ENCODE data around the gene TGOLN2.

TGOLN2 gene

DNA sequence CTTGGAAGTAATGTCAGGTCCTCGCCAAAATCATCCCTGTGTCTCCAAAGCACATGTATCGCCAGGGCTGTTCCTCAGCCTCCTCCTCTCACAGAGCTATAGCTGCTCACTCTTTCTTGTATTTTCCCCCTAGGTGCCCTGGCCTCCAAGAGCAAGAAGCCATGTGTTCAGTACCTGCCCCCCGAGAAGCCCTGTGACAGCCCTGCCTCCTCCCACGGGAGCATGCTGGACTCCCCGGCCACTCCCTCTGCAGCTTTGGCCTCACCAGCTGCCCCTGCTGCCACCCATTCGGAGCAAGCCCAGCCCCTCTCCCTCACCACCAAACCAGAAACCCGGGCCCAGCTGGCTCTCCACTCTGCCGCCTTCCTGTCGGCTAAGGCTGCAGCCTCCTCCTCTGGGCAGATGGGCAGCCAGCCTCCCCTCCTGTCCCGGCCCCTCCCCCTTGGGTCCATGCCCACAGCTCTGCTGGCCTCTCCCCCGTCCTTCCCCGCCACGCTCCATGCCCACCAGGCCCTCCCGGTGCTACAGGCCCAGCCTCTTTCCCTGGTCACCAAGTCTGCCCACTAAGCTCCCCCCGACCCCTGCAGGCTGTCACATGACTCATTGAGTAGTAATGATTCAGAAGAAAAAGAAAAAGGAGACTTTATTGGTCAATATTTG lies 18.8 kb downstream of the TGOLN2 start:
- DNase-seq (ENCODE audit: low read depth) = no peak

DNA sequence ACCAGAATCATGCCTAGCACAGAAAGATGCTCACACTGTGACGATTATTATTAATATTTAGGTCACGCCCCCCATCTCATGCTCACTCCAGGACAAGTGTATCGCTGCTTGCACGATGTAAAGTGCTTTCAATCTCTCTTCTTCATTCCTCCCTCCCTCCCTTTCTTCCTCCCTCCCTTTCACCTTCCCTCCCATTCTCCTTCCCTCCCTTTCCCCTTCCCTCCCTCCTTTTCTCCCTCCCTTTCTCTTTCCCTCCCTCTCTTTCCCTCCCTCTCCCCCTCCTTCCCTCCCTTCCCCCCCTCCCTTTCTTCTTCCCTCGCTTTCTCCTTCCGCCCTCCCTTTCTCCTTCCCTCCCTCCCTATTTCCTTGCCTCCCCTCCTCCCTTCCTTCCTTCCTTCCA lies 19.6 kb downstream of the TGOLN2 start:
- no peak for DNase-seq (ENCODE audit: low read depth)

DNA sequence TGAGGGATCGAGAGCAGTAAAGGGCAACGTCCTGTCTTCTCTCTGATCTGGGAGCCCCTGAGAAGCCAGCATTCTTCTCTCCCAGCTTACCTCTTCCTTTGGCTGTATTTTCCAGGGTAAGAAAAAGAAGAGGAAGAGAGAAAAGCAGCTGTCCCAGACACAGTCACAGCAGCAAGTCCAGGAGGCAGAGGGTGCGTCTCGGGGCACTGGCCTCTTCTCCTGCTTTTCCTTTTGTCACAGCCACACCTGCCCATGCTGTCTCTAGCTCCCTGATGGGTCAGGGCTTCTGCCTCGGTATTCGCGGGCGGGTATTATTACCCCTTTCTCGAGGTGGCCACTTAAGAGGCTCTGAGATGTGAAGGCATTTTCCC lies 20.3 kb downstream of the TGOLN2 start:
- no peak for DNase-seq (ENCODE audit: low read depth)

DNA sequence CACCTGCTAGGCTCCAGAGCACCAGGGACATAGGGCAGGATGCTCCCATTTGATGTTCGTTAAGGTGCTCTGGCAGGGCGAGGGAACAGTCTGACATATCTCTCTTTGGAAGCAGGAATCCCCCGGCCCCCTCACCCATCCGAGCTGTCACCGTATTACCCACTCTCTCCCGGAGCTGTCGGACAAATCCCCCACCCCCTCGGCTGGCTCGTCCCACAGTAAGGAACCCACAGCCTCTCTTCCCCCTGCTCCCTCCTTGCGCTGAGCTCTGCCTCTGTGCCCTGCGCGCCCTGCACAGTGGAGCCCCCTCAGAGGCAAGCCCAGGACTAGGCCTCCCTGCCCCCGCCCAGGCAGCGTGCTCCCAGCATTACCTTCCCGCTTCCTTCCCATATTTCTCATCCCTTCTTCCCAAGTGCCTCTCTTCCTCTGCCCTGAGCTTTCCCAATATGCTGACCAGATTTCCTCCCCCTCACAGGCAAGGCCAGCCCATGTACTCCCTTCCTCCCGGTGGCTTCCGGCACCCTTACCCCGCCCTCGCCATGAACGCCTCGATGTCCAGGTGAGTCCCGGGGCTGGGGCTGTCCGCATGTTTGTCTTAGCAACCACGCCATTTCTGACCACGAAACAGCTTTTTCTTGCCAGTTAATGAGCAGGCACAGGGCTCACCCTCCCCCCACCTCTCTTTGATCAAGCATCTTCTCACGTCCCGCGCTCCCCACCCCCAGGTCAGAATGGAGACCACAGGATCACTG lies 23.8 kb downstream of the TGOLN2 start:
- no peak for DNase-seq (ENCODE audit: low read depth)

DNA sequence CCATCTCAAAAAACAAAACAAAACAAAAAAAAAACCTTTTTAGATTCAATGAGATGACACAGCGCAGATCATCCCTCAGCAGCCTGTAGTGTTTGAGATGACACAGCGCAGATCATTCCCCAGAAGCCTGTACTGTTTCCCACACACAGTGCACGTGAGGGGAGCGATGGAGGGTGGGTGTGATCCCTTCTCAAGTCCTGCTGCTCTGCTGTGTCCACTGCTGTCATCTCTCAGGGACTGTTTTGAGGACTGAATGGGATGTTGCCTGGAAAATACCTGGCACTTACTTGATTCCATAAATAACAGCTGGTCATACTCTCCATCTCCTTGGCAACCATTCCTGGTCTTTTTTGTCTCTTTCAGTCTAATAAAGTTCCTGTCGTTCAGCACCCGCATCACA lies 25.7 kb downstream of the TGOLN2 start:
- DNase-seq (ENCODE audit: low read depth) = no peak

DNA sequence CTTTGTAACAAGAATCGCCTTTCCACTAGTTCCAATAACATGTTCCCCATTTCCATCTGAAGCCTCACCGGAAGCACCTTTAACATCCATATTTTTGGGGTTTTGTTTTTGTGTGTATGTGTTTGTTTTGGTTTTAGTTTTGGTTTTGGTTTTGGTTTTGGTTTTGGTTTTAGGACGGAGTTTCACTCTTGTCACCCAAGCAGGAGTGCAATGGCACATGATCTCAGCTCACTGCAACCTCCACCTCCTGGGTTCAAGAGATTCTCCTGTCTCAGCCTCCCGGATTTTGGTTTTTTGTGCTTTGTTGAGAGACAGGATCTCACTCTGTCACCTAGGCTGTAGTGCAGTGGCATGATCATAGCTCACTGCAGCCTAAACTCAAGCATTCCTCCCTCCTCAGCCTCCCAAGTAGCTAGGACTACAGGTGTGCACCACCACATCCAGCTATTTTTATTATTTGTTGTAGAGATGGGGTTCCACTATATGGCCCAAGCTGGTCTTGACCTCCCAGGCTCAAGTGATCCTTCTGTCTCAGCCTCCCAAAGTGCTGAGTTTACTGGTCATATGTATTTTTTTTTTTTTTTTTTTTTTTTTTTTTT lies 36.3 kb downstream of the TGOLN2 start:
- no peak for DNase-seq (ENCODE audit: low read depth)

DNA sequence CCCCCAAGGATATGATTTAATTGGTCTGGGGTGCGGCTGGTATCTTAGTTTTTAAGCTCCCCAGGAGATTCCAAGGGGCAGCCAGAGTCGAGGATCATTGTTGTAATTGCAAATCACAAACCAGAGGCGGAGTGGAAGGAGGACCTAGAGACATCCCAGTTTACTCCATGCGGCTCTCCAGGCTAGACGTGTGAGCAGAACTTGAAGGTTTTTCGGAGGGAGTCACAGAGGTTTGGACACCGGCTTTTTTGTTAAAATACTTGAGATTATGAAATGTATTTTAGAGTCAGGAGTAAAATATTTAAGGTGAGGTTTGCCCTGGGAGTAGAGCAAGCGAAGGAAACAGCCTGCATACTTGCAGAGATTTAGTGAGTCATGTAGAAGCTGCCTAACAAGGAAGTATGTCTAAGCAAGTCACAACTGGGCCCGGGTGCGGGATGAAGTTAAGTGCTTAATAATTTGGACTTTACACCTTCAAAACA lies 39.5 kb downstream of the TGOLN2 start:
- DNase-seq (ENCODE audit: low read depth) = no peak

DNA sequence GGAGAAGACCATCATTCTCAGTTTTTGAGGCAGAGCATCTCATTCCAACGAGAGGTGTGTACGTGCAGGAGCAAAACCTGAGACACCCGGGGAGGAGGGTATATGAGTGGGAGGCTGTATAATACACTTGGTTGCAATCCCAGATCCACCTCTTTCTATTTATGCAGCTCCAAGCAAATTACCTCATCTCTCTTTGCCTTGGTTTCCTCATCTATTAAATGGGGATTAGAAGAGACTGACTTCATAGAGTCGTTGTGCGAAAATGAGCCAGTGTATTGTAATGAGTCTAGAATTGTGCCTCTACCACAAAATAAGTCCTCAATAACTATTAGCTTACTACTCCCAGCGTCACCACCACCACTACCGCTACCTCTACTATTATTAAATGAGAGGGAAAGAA lies 40.1 kb downstream of the TGOLN2 start:
- no peak for DNase-seq (ENCODE audit: low read depth)

DNA sequence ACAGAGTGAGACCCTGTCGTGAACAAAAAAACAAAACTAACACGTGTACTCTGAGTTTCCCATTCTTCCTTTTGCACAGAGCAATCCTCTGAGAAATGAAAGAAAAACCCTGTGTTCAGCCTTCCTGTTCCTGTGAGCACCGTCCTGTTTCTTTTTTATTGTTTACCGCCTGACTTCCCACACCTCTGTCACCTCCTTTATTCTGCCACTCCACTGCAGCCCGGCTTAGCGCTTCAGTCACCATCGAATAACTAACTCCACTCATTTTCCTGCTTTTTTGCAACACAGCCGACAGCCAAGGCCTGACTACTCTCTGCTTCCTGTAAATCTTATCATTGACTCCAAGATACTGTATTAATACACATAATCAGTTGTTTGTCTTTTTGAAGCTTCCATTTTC lies 40.9 kb downstream of the TGOLN2 start:
- DNase-seq (ENCODE audit: low read depth) = no peak

DNA sequence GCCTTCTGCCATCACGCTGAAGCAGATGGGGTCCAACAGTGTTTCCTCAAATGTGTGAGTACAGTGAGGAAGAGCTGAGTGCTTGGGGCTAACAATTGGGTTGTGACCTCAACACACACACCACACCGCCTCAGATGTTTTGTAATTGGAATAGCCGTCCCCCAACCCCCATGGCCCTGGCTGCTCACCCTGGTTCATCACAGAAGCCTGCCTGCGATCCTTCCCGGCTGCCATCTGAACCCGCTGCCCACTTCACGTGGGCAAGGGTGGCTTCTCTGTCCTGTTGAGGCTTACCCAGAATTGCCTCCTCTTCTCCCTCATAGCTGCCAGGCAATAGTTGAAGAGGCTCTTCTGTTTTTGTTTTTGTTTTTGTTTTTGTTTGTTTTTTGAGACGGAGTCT lies 44.1 kb downstream of the TGOLN2 start:
- DNase-seq (ENCODE audit: low read depth) = no peak

DNA sequence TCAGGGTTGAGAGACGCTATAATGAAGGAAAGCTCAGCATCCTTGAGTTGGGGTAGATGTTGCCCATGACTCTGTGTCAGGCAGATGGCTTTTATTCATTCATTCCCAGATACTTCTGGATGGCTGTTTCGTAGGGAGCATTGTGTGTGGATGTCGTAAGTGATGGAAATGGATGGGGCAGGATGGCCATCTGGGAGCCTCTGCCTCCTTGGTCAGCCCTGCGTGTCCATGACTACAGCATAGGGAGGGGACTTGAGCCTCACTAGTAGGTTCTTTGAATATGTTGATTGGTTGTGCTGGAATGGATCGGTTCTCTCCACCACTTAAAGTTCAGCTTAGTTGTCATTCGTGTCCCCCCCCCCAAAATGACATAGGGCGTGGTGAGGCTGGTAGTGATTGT lies 44.9 kb downstream of the TGOLN2 start:
- no peak for DNase-seq (ENCODE audit: low read depth)

DNA sequence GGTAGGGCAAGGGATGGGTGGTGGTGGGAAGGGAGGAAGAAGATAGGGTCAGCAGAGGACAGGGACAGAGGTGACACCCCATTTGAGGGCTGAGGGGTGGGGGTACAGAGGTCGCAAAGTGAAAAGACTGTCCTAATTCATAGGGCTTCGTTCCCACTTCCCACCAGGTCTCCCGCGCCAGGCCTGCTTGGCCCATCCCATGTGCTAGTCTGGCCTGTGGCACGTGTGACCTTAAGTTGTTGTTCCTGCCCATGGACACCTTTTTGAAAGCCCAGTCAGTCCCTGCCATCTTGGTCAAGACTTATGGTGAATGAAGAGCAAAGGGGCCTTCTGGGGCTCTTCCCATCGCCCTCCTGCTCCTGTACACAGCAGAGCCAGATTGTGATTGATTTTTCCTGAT lies 46.2 kb downstream of the TGOLN2 start:
- no peak for DNase-seq (ENCODE audit: low read depth)

DNA sequence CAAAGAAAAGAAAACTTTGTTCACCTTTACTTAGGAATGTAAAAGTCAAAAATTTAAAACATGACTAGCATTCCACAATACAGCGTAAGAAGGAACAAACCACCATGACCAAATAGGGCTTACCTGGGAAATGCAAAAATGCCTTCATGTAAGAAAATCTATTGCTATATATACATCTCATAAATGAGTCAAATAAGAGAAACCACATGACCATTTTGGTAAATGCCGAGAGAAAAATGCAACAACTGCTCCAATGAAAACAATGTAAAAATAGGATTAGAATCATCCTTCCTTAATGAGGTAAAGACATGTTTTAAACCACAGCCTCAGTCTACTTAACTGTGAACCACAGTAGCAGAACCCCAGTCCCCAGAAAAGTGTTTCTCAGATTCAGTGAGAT lies 49.4 kb downstream of the TGOLN2 start:
- DNase-seq (ENCODE audit: low read depth) = no peak

DNA sequence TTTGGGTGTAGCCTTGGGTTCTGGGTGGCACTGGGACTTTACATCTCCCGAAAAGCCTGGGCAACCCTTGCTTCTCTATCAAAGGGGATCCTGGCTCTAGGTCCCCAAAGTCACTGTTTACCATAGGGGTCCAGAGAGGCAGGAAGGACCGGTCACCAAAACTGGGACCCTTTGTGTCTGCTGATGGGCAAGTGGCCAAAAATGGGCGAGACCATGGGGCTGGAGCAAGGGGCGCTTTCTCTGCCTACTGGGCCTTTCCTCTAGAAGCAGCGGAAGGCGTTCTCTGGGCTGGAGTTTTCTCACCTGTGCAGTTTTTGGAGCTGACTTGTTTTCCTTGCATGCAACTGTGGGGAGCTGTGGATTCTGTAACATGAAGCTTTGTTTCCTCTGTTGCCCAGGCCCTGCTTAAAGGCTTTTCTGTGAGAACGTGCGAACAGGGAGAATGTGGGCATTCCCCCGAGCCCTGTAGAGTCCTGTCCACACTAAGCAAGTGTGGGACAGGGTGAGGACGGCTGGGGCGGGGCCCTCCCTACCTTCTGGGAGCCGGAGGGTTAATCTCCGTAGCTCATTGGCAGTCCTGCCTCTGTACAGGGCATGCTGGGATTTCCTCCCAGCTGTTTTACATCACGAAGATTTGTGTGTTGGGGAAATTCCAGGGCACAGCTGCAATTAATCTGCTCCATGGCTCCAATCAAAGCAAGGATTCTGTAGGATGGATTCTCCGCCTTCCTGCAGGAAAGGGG lies 50.2 kb downstream of the TGOLN2 start:
- DNase-seq (ENCODE audit: low read depth) = no peak

DNA sequence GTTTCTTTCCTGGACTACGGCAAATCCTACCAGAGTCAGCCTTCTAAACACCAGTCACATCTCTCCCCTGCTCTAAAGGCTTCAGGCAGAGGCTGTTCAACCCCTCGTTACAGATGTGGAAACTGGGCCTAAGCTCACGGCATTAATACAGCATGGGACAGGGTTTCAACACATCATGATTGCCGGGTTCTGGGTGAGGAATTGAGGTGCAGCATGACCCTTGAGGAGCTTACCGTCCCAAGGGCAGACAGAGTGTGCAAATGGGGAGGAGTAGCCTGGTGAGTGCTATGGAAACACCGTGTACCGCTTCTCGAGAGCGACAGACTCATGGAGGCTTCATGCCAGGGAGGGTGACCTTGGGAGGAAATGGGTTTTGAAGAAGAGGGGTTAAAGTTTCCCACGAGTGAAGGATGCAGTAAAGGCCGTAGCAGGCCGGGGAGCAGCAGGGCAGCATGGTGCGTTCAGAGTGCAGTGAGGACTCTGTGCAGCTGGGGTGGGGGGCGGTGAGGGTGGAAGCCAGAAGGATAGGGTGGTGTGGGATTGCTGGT lies 51.1 kb downstream of the TGOLN2 start:
- DNase-seq (ENCODE audit: low read depth) = no peak

DNA sequence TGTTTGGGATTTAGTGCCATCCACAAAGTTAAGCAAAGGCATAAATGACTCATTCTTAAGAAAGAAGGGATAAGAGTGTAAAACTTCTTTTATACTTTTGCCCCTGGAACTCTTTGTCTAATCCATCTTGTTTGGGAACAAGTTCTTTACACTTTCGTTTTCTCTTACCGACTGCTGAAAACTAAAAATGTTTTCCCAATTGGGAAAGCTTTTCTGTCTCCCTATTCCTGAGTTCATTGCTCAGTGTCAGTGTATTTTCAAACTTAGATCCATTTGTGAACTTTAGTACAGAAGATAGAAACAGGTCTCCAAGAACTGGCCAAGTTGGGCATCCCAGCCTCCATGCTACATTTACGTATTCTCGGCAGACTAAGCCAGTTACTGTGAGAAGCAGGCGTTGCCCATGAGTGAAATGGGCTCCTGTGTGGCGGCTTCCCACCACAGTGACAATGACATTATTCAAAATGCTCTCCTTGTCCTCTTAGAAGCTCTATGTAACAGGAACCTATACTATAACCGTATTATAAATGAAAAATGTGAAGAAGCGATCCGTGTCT lies 51.7 kb downstream of the TGOLN2 start:
- DNase-seq (ENCODE audit: low read depth) = no peak

DNA sequence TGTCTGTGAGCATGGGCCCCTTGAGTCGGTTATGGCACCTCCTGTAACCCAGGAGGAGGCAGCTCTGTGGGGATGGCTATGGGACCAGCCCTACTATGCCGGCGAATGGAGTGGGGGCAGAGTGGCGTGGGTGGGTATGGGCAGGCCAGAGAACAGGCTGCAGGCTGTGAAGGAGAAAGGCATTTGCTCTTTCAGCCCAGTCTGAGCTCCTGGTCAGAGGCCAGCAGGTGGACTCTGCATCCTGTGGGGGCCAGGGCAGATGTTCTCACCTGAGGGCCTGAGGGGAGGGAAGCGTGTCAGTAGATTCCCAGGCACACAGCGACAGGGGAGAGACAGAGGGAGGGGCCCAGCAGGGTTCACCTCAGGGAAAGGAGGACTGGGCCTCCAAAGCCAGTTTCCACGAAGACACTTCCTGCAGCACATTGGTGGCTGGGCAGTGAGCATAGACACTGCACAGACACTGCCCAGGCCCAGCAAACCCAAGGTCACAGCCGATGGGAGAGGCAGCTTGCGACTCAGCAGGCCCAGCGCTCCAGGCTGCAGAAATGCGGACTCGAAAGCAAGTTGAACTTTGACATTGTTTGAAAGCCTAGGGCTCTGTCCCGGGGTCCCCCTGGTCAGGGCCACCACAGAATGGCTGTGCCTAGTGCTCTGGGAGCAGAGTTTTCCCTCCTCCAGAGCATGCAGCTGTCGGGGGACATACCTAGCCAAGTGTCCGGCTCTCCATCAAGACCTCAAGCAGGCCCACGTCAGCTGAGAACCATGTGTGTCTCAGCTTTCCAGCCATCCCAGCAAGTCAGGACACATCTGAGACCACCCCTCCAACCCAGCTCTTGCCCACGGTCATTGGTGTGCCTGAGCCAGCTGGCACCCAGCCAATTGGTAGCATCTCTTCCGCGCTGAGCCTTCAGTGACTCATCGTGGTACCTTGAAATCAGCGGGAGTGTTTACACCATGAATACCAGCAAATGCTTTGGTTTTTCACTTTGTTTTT lies 53.8 kb downstream of the TGOLN2 start:
- DNase-seq (ENCODE audit: low read depth) = no peak

DNA sequence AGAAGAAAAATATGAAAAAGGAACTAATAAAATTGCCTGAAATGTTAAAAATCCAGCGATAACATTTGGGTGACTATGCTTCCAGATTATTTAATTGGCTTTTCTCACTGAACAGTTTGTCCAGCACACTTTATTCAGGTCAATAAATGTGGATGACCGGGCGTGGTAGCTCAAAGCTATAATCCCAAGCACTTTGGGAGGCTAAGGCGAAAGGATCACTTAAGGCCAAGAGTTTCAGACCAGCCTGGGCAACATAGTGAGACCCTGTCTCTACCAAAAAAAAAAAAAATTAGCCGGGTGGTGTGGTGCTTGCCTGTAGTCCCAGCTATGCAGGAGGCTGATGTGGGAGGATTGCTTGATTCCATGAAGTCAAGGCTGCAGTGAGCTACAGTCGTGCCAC lies 55.4 kb downstream of the TGOLN2 start:
- DNase-seq (ENCODE audit: low read depth) = no peak

DNA sequence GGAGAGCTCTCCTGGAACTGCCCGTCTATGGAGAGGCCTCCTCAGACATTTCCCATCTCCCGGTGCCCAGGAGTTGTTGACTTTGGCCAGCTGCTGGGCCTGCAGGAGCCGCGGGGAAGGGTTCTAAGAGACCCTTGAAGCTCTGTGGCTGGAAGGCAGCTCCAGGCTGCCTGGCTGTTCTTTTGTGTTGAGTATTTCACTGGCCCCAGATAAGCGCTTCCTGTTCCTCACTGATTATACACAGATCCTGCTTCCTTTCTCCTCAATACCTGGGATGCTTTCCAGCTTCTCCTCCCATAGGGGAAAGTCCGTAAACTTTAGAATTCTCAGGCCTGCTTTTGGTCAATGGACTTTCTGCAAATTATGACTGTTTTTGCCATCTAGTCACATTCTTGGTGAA lies 57.8 kb downstream of the TGOLN2 start:
- DNase-seq (ENCODE audit: low read depth) = no peak

All from stimulated activated CD8-positive, alpha-beta memory T cell treated with anti-CD3 and anti-CD28 coated beads, Interleukin-15, amount 100 ng/mL, for 1 hour (primary cell).